ENCODE data around the gene PRAC2.

Gene PRAC2

GRCh38 chr17:48737330-48738043 lies 14.5 kb downstream of the PRAC2 start:
- TF ChIP-seq CTCF (IDR thresholded peaks at IDR 0.05; ENCODE audit: low read depth, low read length) = no peak
- no peak overlapping the region for H3K4me3 ChIP-seq (ENCODE audit: low read depth, low read length)
- in situ Hi-C loops (cut with HindIII; ENCODE audit: low sequenced_read_pairs) = no loop called here
- DNase-seq (ENCODE audit: low read depth, low spot score) = no peak

GRCh38 chr17:48738424-48738802 lies 15.4 kb downstream of the PRAC2 start:
- no peak overlapping the region for H3K4me3 ChIP-seq (ENCODE audit: low read depth, low read length)

GRCh38 chr17:48738803-48739526 lies 16.0 kb downstream of the PRAC2 start:
- in situ Hi-C loops (cut with HindIII; ENCODE audit: low sequenced_read_pairs) = no loop called here
- no peak for TF ChIP-seq CTCF (IDR thresholded peaks at IDR 0.05; ENCODE audit: low read depth, low read length)
- H3K4me3 ChIP-seq (ENCODE audit: low read depth, low read length) = no peak overlapping the region
- no peak for DNase-seq (ENCODE audit: low read depth, low spot score)

More at GRCh38 chr17:48738424-48738802, 15.4 kb downstream of the PRAC2 start:
- TF ChIP-seq CTCF (IDR thresholded peaks at IDR 0.05; ENCODE audit: low read depth, low read length) = no peak
- no peak for DNase-seq (ENCODE audit: low read depth, low spot score)
- in situ Hi-C loops (cut with HindIII; ENCODE audit: low sequenced_read_pairs) = no loop called here

- H3K4me3 ChIP-seq (ENCODE audit: low read depth, low read length) = no peak overlapping the region
- DNase-seq (ENCODE audit: low read depth, low spot score) = no peak
- no peak for TF ChIP-seq CTCF (IDR thresholded peaks at IDR 0.05; ENCODE audit: low read depth, low read length)
- in situ Hi-C loops (cut with HindIII; ENCODE audit: low sequenced_read_pairs) = no loop called here
These were observed 17.6 kb downstream of the PRAC2 start for GRCh38 chr17:48740537-48740936.

- no peak overlapping the region for H3K4me3 ChIP-seq (ENCODE audit: low read depth, low read length)
- TF ChIP-seq CTCF (IDR thresholded peaks at IDR 0.05; ENCODE audit: low read depth, low read length) = no peak
- in situ Hi-C loops (cut with HindIII; ENCODE audit: low sequenced_read_pairs) = no loop called here
- DNase-seq (ENCODE audit: low read depth, low spot score) = no peak
These were observed 22.6 kb downstream of the PRAC2 start for GRCh38 chr17:48745381-48746275.

- TF ChIP-seq CTCF (IDR thresholded peaks at IDR 0.05; ENCODE audit: low read depth, low read length) = no peak
- no peak for DNase-seq (ENCODE audit: low read depth, low spot score)
- no peak overlapping the region for H3K4me3 ChIP-seq (ENCODE audit: low read depth, low read length)
- in situ Hi-C loops (cut with HindIII; ENCODE audit: low sequenced_read_pairs) = no loop called here
These were observed 24.0 kb downstream of the PRAC2 start for GRCh38 chr17:48746916-48747444.

All from astrocyte of the spinal cord (primary cell).